ENCODE results near the gene KCTD18.

DNA sequence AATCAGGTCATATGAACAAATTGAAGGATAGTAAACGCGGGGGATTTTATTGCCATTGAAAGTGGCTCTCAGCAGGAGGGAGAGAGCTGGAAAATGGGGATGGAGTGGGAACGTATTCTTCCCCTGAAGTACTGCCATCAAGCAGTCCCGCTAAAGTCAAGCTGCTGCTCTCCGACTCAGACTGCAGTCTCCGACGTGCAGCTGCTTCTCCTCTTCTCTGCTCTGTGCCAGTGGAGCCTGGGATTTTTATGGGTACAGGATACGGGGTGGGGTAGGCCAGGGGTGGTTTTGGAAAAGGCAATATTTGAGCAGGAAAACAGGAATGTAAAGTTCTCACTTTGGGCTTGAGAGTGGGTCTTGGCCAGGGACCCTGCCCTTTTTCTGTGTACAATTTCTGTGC lies 33.0 kb downstream of the KCTD18 start:
- TF ChIP-seq CTCF (IDR thresholded peaks at IDR 0.05) = no peak
- TF ChIP-seq EP300 (IDR thresholded peaks at IDR 0.05) = no peak

All from esophagus muscularis mucosa (tissue), 3 donors.